HT-29 (cell line): ENCODE data around the gene RDH8. TPM values are rescaled to one million over a fixed set of nuclear protein-coding genes. Genes with fewer than 3 reads are reported as not detected.

Experiments used
- DNase-seq: peaks from one replicate; pipeline ENCODE4 v3.0.0-alpha.2; 2015; ENCODE audit warnings: low spot score
- small RNA-seq: library from RNA; depleted of rRNA; stranded (forward); fragments of <200 nt; gene quantifications from one replicate; pipeline ENCODE3, GENCODE V24; 2014
- total RNA-seq: library from RNA; depleted of rRNA; stranded (reverse); fragments of >200 nt; shearing (Covaris generic); gene quantifications from 2 replicates; pipeline ENCODE4 v1.2.3, GENCODE V29; 2014; rRNA removed

Gene RDH8
- total RNA-seq, 1 experiment from 2014 or later = not detected

- DNase-seq = peak; percentile 71
These were observed 23.4 kb downstream of the RDH8 start for GRCh38 chr19:10036601-10037071.

GRCh38 chr19:10037367-10037766 is 24.1 kb downstream of the RDH8 start:
- DNase-seq = peak; percentile 66

GRCh38 chr19:10037809-10038208 is 24.5 kb downstream of the RDH8 start:
- DNase-seq = peak; percentile 67

GRCh38 chr19:10043286-10043927 is 30.1 kb downstream of the RDH8 start:
- DNase-seq = no peak

- peak; percentile 19 for DNase-seq
These were observed 31.1 kb downstream of the RDH8 start for GRCh38 chr19:10044390-10044789.

GRCh38 chr19:10045371-10045770 is 32.1 kb downstream of the RDH8 start:
- DNase-seq = peak; percentile 24

GRCh38 chr19:10049626-10050025 is 36.3 kb downstream of the RDH8 start:
- no peak for DNase-seq

GRCh38 chr19:10052602-10053360 is 39.5 kb downstream of the RDH8 start:
- no peak for DNase-seq

- DNase-seq = no peak
These were observed 48.5 kb downstream of the RDH8 start for GRCh38 chr19:10061717-10062310.

GRCh38 chr19:10068205-10068604 is 54.9 kb downstream of the RDH8 start:
- no peak for DNase-seq

- no peak for DNase-seq
These were observed 55.8 kb downstream of the RDH8 start for GRCh38 chr19:10069046-10069445.

GRCh38 chr19:10070730-10071446 is 57.6 kb downstream of the RDH8 start:
- DNase-seq = no peak

Small RNA genes within 50 kb of the gene (small RNA-seq; reads per million reads assigned to genes)
- not detected for gene MIR5589

Other genes with a start within 250 kb of the RDH8 start
- 4.6 and 4.8 TPM in 2 replicates for gene ZNF846, start 244.7 kb upstream of the RDH8 start, total RNA-seq
- 31.8 and 40.7 TPM in 2 replicates for gene FBXL12, start 194.4 kb upstream of the RDH8 start, total RNA-seq
- 187 and 200 TPM in 2 replicates for gene UBL5, start 185.6 kb upstream of the RDH8 start, total RNA-seq
- 188 and 189 TPM in 2 replicates for gene PIN1, start 178.2 kb upstream of the RDH8 start, total RNA-seq
- gene OLFM2, start 77.0 kb upstream of the RDH8 start, total RNA-seq = not detected in 2 replicates
- not detected in 2 replicates for gene COL5A3, start 3.0 kb upstream of the RDH8 start, total RNA-seq
- gene SHFL, start 72.8 kb downstream of the RDH8 start, total RNA-seq = 12.9 and 16.9 TPM in 2 replicates
- 0.34 and 1.6 TPM in 2 replicates for gene ANGPTL6, start 89.2 kb downstream of the RDH8 start, total RNA-seq
- gene PPAN, start 92.9 kb downstream of the RDH8 start, total RNA-seq = 90.3 and 97.0 TPM in 2 replicates
- gene P2RY11, start 98.2 kb downstream of the RDH8 start, total RNA-seq = 5.5 and 11.1 TPM in 2 replicates
- 288 and 299 TPM in 2 replicates for gene EIF3G, start 106.4 kb downstream of the RDH8 start, total RNA-seq
- gene DNMT1, start 181.5 kb downstream of the RDH8 start, total RNA-seq = 105 and 136 TPM in 2 replicates
- gene S1PR2, start 217.8 kb downstream of the RDH8 start, total RNA-seq = 0.91 and 1.4 TPM in 2 replicates
- 201 and 220 TPM in 2 replicates for gene MRPL4, start 238.7 kb downstream of the RDH8 start, total RNA-seq